Skeletal muscle satellite cell (primary cell): ENCODE data around the gene UGCG.
A peak's percentile ranks its signal among the peaks of the same experiment; 100 is the strongest.
"Not testable (repeated sequence)": the region's sequence is repeated elsewhere in the genome, so short reads cannot be mapped to it uniquely, and the experiment has no call there.

Experiments used
- H3K27me3 ChIP-seq: 2 replicates; pipeline ENCODE4 v1.7.0; 2013; ENCODE audit warnings: low read length; ENCODE audit not compliant: control insufficient read depth, insufficient read depth
- H3K36me3 ChIP-seq: 2 replicates; pipeline ENCODE4 v1.7.0; 2013; ENCODE audit warnings: mild to moderate bottlenecking, control low read depth, low read length; ENCODE audit not compliant: insufficient read depth
- H3K4me1 ChIP-seq: 2 replicates; pipeline ENCODE4 v1.7.0; 2013; ENCODE audit warnings: low read length; ENCODE audit not compliant: control insufficient read depth, insufficient read depth
- H3K4me2 ChIP-seq: 2 replicates; pipeline ENCODE4 v1.7.0; 2013; ENCODE audit warnings: mild to moderate bottlenecking, low read length
- H3K4me3 ChIP-seq: 2 replicates; pipeline ENCODE4 v1.7.0; 2013; ENCODE audit warnings: low read length
- H3K9ac ChIP-seq: 2 replicates; pipeline ENCODE4 v1.7.0; 2013; ENCODE audit warnings: mild to moderate bottlenecking, low read depth, low read length, moderate library complexity
- H3K9me3 ChIP-seq: replicated peaks from 2 replicates; pipeline ENCODE4 v1.7.0; 2013; ENCODE audit warnings: mild to moderate bottlenecking, control low read depth, low read length

Gene UGCG

DNA sequence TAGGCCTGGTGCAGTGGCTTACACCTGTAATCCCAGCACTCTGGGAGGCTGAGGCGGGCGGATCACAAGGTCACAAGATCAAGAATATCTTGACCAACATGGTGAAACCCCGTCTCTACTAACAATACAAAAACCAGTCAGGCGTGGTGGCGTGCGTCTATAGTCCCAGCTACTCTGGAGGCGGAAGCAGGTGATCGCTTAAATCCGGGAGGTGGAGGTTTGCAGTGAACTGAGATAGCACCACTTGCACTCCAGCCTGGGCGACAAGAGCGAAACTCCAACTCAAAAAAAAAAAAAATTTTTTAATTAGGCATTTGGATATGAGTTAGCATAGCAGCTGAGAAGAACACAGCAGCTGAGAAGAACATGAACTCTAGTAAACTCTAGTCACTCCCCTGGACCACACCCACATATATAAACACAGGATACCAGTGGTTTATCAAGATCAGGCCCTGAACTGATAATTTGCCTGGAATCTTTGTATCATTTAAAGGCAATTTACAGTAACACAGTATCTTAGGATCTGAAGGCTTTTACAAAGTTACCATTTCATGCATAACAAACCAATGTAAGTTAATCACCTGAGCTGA, 4.6 kb upstream of the UGCG start:
- Histone ChIP-seq H3K4me3 (no peak overlapping the region), H3K4me1 (peaks cover 15% of the 10 kb centered on the region), H3K36me3 (no peaks in the 10 kb centered on the region)

GRCh38 chr9:111896942-111897600, 457 bp downstream of the UGCG start:
- Histone ChIP-seq H3K4me1 (peaks cover 33% of the 10 kb centered on the region), H3K9ac (peak overlapping the region; percentile 99), H3K4me2 (peak overlapping the region; percentile 93)

More for the DNA sequence above, 4.6 kb upstream of the UGCG start:
- Histone ChIP-seq H3K9me3 (no peaks in the 10 kb centered on the region), H3K9ac (no peak overlapping the region), H3K27me3 (no peaks in the 10 kb centered on the region), H3K4me2 (peak overlapping the region; percentile 36)

GRCh38 chr9:111897601-111898137, 1.1 kb downstream of the UGCG start:
- Histone ChIP-seq H3K36me3 (peaks cover 14% of the 10 kb centered on the region), H3K27me3 (no peaks in the 10 kb centered on the region), H3K4me3 (peak overlapping the region; percentile 86), H3K9ac (peak overlapping the region; percentile 99), H3K4me2 (peak overlapping the region; percentile 85), H3K9me3 (no peaks in the 10 kb centered on the region), H3K4me1 (peaks cover 35% of the 10 kb centered on the region)

More at GRCh38 chr9:111896942-111897600, 457 bp downstream of the UGCG start:
- Histone ChIP-seq H3K36me3 (peaks cover 14% of the 10 kb centered on the region), H3K4me3 (peak overlapping the region; percentile 86), H3K9me3 (no peaks in the 10 kb centered on the region), H3K27me3 (no peaks in the 10 kb centered on the region)

GRCh38 chr9:111898331-111899096, 1.9 kb downstream of the UGCG start:
- Histone ChIP-seq H3K27me3 (no peaks in the 10 kb centered on the region), H3K9me3 (no peaks in the 10 kb centered on the region), H3K9ac (peak overlapping the region; percentile 99), H3K4me1 (peaks cover 41% of the 10 kb centered on the region), H3K4me3 (peak overlapping the region; percentile 86), H3K4me2 (peak overlapping the region; percentile 85), H3K36me3 (peaks cover 14% of the 10 kb centered on the region)

DNA sequence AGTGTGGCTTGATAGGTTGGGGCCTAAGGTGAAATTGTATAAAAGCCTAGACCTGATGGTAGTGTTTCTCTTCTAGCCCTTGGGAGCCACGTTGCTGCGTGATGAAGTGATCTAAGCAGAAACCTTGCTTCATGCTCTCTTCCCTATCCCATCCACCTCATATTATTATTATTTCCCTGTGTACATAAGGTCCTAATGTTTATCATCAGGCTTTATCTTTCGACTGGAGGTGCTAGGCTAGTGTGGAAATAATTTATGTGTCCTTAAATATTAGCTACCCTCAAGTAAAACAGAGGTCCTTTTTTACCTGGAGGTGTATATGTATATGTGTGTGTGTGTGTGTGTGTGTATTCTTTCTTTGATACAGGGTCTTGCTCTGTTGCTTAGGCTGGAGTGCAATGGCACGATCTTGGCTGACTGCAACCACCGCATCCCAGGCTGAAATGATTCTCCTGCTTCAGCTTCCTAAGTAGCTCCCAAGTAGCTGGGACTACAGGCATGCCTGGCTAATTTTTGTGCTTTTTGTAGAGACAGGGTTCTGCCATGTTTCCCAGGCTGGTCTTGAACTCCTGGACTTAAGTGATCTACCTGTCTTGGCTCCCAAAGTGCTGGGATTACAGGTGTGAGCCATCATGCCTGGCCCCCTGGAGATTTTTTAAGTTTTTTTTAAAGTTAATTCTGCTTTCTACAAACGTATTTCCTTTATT, 3.7 kb downstream of the UGCG start:
- H3K9ac ChIP-seq, result peak overlapping the region; percentile 99
- peak overlapping the region; percentile 85 for H3K4me2 ChIP-seq
- peaks cover 20% of the 10 kb centered on the region for H3K36me3 ChIP-seq
- peak overlapping the region; percentile 86 for H3K4me3 ChIP-seq
- no peaks in the 10 kb centered on the region for H3K27me3 ChIP-seq
- H3K4me1 ChIP-seq, result peaks cover 58% of the 10 kb centered on the region
- no peaks in the 10 kb centered on the region for H3K9me3 ChIP-seq

DNA sequence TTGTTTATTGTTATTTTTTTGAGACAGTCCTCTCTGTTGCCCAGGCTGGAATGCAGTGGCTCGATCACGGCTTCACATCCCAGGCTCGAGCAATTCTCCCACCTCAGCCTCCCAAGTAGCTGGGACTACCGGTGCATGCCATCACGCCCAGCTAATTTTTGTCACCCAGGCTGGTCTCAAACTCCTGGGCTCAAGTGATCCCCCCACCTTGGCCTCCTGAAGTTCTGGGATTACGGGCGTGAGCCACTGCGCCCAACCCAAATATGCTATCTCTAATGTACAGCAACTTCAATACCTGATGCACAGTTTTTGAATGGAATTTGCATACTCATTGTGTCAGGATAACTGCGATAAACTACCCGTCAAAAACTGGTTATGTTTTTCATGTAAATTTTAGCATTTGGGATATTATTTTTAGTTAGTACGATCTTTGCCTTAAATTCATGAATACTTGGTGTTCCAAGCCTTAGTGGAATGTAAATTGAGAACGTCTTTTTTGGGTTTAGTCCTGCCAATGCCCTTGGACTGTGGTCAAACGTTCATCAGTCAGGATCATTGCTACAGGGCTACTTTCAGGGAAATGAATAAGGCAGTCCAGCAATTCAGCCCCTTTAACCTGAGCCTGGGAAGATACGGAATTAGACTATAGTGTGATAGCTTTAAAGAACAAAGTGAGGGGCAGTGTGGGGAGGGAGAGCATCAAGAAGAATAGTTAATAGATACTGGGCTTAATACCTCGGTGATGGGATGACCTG, 4.4 kb downstream of the UGCG start:
- Histone ChIP-seq H3K9me3 (no peaks in the 10 kb centered on the region), H3K4me2 (peak overlapping the region; percentile 85), H3K27me3 (no peaks in the 10 kb centered on the region), H3K9ac (peak overlapping the region; percentile 99), H3K4me1 (peaks cover 54% of the 10 kb centered on the region), H3K4me3 (peak overlapping the region; percentile 86), H3K36me3 (peaks cover 21% of the 10 kb centered on the region)

GRCh38 chr9:111902391-111903139, 6.0 kb downstream of the UGCG start:
- peak overlapping the region; percentile 85 for H3K4me2 ChIP-seq
- H3K4me3 ChIP-seq, result peak overlapping the region; percentile 86
- H3K9ac ChIP-seq, result peak overlapping the region; percentile 99
- H3K36me3 ChIP-seq, result peaks cover 33% of the 10 kb centered on the region
- H3K4me1 ChIP-seq, result peaks cover 67% of the 10 kb centered on the region
- H3K27me3 ChIP-seq, result no peaks in the 10 kb centered on the region
- no peaks in the 10 kb centered on the region for H3K9me3 ChIP-seq

DNA sequence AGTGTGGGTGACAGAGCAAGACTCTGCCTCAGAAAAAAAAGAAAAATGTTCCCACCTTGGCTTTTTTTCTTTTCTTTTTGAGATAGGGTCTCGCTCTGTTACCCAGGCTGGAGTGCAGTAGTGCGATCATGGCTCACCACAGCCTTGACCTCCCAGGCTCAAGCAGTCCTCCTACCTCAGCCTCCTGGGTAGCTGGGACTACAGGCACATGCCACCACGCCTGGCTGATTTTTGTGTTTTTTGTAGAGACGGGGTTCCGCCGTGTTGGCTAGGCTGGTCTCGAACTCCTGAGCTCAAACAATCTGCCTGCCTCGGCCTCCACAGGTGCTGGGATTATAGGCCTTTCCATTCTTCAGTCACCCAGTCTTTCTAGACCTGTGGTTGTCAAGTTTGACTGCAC, 6.9 kb downstream of the UGCG start:
- not testable (repeated sequence) for H3K9ac ChIP-seq, H3K9me3 ChIP-seq, H3K27me3 ChIP-seq, H3K4me3 ChIP-seq
- peaks cover 75% of the 10 kb centered on the region for H3K4me1 ChIP-seq
- peaks cover 37% of the 10 kb centered on the region for H3K36me3 ChIP-seq
- peak overlapping the region; percentile 48 for H3K4me2 ChIP-seq

DNA sequence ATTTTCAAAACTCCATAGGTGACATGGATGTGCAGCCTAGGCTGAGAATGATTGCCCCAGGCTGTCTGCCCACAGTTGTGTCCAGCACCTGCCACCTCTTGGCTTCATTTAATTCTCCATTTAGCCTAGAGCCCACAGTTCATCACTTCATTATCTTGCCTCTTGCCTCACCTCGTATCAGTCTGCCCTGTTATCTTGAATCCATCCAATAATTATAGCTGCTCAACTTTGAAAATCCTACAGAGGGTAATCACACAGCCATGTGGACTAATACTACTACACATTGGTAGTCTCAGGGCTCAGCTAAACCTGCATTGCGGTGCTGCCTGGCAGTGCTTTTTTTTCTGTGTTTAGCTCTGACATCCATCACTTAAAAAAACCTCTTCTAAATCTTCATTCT, 7.4 kb downstream of the UGCG start:
- H3K27me3 ChIP-seq, result no peaks in the 10 kb centered on the region
- no peak overlapping the region for H3K9ac ChIP-seq
- H3K4me1 ChIP-seq, result peaks cover 80% of the 10 kb centered on the region
- no peak overlapping the region for H3K4me3 ChIP-seq
- H3K36me3 ChIP-seq, result peaks cover 38% of the 10 kb centered on the region
- H3K9me3 ChIP-seq, result no peaks in the 10 kb centered on the region
- H3K4me2 ChIP-seq, result peak overlapping the region; percentile 48

GRCh38 chr9:111904891-111905291, 8.3 kb downstream of the UGCG start:
- H3K4me3 ChIP-seq, result no peak overlapping the region
- H3K4me2 ChIP-seq, result peak overlapping the region; percentile 26
- no peaks in the 10 kb centered on the region for H3K27me3 ChIP-seq
- H3K36me3 ChIP-seq, result peaks cover 35% of the 10 kb centered on the region
- H3K4me1 ChIP-seq, result peaks cover 88% of the 10 kb centered on the region
- H3K9ac ChIP-seq, result no peak overlapping the region
- no peaks in the 10 kb centered on the region for H3K9me3 ChIP-seq
